ENCODE measurements around the gene PNPLA5. TPM values are rescaled to one million over a fixed set of nuclear protein-coding genes. Genes with fewer than 3 reads are reported as not detected.

Gene PNPLA5
- total RNA-seq, 1 experiment from 2014 or later, result not detected

DNA sequence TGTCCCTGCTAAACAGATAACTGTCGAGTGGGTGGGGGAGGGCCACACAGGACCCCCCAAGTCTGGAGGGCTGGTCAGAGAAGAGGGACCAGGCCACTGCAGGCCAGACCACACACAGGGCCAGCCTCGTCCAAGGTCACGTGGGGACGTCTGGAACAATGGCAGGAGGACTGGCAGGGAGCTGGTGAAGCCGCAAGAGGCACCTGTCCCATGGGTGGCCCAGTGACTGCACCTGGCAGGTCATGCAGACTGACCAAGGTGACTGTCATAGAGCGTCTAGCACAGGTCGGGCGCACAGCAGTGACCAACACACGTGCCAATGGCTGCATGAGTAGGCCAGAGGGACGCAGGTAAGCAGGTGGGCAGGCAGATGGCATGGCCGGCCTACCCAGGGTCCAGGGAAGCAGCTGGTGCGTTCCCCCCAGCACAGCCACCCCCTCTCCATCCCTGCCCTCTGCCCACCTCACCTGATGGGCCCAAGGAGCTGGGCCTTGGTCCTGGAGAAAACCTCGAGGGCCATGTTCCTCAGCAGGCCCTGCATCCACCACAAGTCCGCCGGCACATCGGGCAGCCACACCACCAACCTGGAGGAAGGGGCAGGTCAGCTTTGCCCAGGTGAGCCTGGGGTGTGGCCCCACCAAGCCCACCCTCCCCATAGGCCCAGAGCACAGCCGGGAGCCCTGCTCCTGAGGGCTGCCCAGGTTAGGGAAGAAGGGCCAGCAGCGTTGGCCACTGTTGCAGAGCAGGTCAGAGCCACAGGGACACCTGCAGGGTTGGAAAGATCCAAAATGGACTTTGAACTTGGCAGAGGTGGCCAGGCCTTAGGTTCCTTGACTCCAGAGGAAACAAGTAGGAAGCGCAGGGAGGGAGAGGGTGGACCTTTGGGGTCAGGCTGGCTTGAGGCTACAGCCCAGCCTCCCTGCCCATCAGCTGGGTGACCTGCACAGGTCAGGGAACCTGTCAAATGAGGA is 10.4 kb downstream of the PNPLA5 start:
- ChIA-PET CTCF (no interaction called here), POLR2A (no interaction called here)
- no peaks in the 10 kb centered on the region for H3K36me3 ChIP-seq (ENCODE audit: control insufficient read depth, insufficient read depth, low read length)
- no peaks in the 10 kb centered on the region for H3K27me3 ChIP-seq (ENCODE audit: control insufficient read depth, insufficient read depth, low read length)
- no peaks in the 10 kb centered on the region for H3K9me3 ChIP-seq (ENCODE audit: control insufficient read depth, insufficient read depth, low read depth, low read length)
- BruUV-seq (replicated peaks), result no TSS peak
- no peaks in the 10 kb centered on the region for H3K4me1 ChIP-seq (ENCODE audit: control insufficient read depth, insufficient read depth, low read length)
- H3K4me3 ChIP-seq (ENCODE audit: low read depth in 2 of 2, low read length in 2 of 2), result no peak overlapping the region
- no peak for DNase-seq (ENCODE audit: low read depth, low spot score)
- in situ Hi-C loops (cut with HindIII; ENCODE audit: low pct_unique_long_range_greater_than_20kb, low sequenced_read_pairs), result no loop called here
- no peak for ATAC-seq
- H3K27ac ChIP-seq (ENCODE audit: low read length), result no peak overlapping the region
- intact Hi-C loops (cut with micrococcal nuclease; ENCODE audit: unreplicated experiment), result no loop called here
- TF ChIP-seq, protein P1, sequence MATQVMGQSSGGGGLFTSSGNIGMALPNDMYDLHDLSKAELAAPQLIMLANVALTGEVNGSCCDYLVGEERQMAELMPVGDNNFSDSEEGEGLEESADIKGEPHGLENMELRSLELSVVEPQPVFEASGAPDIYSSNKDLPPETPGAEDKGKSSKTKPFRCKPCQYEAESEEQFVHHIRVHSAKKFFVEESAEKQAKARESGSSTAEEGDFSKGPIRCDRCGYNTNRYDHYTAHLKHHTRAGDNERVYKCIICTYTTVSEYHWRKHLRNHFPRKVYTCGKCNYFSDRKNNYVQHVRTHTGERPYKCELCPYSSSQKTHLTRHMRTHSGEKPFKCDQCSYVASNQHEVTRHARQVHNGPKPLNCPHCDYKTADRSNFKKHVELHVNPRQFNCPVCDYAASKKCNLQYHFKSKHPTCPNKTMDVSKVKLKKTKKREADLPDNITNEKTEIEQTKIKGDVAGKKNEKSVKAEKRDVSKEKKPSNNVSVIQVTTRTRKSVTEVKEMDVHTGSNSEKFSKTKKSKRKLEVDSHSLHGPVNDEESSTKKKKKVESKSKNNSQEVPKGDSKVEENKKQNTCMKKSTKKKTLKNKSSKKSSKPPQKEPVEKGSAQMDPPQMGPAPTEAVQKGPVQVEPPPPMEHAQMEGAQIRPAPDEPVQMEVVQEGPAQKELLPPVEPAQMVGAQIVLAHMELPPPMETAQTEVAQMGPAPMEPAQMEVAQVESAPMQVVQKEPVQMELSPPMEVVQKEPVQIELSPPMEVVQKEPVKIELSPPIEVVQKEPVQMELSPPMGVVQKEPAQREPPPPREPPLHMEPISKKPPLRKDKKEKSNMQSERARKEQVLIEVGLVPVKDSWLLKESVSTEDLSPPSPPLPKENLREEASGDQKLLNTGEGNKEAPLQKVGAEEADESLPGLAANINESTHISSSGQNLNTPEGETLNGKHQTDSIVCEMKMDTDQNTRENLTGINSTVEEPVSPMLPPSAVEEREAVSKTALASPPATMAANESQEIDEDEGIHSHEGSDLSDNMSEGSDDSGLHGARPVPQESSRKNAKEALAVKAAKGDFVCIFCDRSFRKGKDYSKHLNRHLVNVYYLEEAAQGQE (IDR thresholded peaks at IDR 0.05; ENCODE audit: insufficient read depth in 1 of 2, low read depth in 2 of 2, low read length in 1 of 2), result no peak
- TF ChIP-seq SIN3A (IDR thresholded peaks at IDR 0.05; ENCODE audit: borderline replicate concordance, insufficient read depth, low read depth, low read length), result no peak
- TF ChIP-seq, protein P2, sequence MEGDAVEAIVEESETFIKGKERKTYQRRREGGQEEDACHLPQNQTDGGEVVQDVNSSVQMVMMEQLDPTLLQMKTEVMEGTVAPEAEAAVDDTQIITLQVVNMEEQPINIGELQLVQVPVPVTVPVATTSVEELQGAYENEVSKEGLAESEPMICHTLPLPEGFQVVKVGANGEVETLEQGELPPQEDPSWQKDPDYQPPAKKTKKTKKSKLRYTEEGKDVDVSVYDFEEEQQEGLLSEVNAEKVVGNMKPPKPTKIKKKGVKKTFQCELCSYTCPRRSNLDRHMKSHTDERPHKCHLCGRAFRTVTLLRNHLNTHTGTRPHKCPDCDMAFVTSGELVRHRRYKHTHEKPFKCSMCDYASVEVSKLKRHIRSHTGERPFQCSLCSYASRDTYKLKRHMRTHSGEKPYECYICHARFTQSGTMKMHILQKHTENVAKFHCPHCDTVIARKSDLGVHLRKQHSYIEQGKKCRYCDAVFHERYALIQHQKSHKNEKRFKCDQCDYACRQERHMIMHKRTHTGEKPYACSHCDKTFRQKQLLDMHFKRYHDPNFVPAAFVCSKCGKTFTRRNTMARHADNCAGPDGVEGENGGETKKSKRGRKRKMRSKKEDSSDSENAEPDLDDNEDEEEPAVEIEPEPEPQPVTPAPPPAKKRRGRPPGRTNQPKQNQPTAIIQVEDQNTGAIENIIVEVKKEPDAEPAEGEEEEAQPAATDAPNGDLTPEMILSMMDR (IDR thresholded peaks at IDR 0.05), result no peak
- TF ChIP-seq TCF7L2 (IDR thresholded peaks at IDR 0.05; ENCODE audit: low read depth, low read length), result no peak
- no peak for TF ChIP-seq POLR2AphosphoS5 (IDR thresholded peaks at IDR 0.05; ENCODE audit: low read depth, low read length)

DNA sequence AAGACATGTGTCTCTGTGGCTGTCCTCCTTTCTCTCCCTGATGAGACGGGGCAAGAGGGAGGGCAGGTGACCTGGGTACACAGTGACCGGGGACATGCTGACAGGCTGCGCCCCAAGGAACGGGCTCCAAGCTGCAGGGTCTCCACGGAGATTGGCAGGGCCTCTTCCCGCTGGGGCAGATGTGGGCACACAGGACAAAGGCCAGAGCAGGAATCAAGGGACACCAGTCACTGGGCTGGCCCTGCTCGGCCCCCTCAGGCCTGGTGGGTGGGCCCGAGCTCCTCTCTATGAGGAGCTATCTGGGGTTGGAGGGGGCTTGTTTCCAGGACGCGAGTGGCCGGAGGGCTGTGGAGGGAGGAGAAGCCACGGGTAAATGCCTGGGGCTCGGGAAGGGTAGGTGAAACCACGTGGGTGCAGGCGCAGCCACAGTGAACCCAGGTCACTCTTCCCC is 11.2 kb downstream of the PNPLA5 start:
- in situ Hi-C loops (cut with HindIII; ENCODE audit: low pct_unique_long_range_greater_than_20kb, low sequenced_read_pairs), result no loop called here
- Histone ChIP-seq H3K27ac (ENCODE audit: low read length) (no peak overlapping the region), H3K27me3 (ENCODE audit: control insufficient read depth, insufficient read depth, low read length) (no peaks in the 10 kb centered on the region), H3K4me1 (ENCODE audit: control insufficient read depth, insufficient read depth, low read length) (no peaks in the 10 kb centered on the region), H3K4me3 (ENCODE audit: low read depth in 2 of 2, low read length in 2 of 2) (no peak overlapping the region), H3K9me3 (ENCODE audit: control insufficient read depth, insufficient read depth, low read depth, low read length) (no peaks in the 10 kb centered on the region), H3K36me3 (ENCODE audit: control insufficient read depth, insufficient read depth, low read length) (no peaks in the 10 kb centered on the region)
- DNase-seq (ENCODE audit: low read depth, low spot score) (no peak), ATAC-seq (no peak)
- TF ChIP-seq POLR2AphosphoS5 (IDR thresholded peaks at IDR 0.05; ENCODE audit: low read depth, low read length) (no peak), TCF7L2 (IDR thresholded peaks at IDR 0.05; ENCODE audit: low read depth, low read length) (no peak), SIN3A (IDR thresholded peaks at IDR 0.05; ENCODE audit: borderline replicate concordance, insufficient read depth, low read depth, low read length) (no peak)
- TF ChIP-seq, protein P1 (IDR thresholded peaks at IDR 0.05; ENCODE audit: insufficient read depth in 1 of 2, low read depth in 2 of 2, low read length in 1 of 2), result no peak
- TF ChIP-seq, protein P2 (IDR thresholded peaks at IDR 0.05), result no peak
- BruUV-seq (replicated peaks), result no TSS peak
- ChIA-PET CTCF (no interaction called here), POLR2A (no interaction called here)
- intact Hi-C loops (cut with micrococcal nuclease; ENCODE audit: unreplicated experiment), result no loop called here

Measured in Panc1 (cell line).